Suppressor macrophage (primary cell): ENCODE data around the gene IL3.

Experiments used
- DNase-seq, 4 experiments: peaks; one replicate each; pipeline ENCODE4 v3.0.0-alpha.2; 2020 to 2022

Gene IL3

DNA sequence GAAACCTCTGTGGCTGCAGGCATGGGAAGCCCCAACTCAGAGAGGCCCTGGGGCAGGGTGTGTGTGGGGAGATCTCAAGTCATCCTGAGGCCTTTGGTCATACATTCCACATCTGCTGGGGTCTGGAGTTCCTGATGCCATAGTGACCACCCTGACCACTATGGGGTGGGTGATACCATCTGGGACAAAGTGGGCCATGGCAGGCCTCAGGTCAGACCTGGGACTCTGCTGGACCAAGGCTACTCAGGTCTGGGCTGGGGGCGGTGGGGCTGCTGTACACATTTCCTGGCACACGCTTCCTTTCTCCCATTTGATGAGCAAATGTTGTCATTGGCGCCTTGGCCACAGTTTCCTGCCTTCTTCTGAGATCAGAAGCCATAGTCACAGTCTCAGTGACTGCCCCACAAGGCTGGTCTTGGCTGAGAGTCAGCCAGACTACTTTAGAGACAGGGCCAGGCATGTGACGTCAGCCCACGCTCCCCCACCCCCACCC lies 33.9 kb upstream of the IL3 start:
- DNase-seq = no peak

DNA sequence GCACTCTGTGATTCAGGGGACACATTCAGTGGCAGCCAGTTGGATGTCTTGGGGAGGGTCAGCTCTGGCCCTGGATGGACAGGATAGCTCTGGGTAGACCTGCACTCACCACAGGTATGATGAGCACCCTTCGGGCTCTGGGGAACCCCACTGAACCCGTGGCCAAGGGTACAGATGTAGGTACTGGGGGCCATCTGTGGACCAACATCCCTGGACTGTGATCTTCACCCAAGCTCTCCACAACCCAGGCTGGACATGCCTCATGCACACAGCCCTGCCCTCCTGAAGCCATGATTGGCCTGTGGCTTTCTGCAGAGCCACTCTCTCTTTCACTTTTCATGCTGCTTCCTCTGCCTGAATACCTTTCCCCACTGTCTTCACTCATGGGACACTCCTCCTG lies 33.4 kb upstream of the IL3 start:
- DNase-seq = no peak

DNA sequence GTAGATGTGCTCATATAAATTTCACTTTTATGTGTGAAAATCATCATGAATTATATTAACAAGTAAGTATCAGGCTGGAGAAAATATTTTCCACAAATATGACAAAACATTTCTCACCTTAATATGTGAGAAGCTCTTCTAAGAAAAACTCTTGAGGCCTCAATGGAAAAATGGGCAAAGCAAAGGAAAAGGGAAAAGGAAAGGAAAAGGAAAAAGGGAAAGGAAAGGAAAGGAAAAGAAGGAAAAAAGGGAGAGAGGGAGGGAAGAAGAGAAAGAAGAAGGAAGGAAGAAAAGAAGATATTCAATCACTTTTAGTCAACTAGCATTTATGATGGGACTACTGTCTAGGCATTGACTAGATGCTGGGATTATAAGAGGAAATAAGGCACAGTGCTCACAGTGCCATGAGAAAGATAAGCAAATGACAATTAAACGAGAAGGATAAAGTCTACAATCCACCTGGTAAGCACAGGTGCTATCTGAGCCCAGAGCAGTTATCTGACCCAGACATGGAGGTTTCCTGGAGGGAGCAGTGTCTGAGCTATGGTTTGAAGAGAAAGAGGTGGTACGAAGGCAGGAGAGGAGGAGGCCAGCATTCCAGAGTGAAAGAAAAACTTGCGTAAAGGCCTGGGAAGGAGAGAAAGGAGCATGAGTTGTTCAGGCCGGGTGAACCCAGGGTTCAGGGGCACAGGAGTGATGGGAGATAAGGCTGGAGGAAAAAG lies 30.7 kb upstream of the IL3 start:
- DNase-seq = no peak

DNA sequence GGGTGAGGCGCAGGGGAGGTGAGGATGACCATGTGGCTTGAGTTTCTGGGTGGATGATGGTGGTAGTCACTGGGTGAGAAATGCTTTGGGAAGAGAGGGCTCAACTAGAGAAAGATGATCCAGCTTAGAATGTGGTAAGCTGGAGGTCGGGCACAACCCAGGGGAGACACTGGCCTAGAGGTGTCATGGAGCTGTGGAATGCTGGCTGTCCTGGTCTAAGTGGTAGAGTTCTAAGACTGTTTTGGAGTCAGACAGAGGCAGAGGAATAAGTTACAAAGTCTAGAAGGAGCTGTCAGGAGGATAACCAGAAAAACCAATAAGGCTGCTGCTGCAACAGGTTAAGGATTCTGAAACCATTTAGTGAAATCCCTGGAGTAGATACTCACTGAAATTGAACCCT lies 29.8 kb upstream of the IL3 start:
- DNase-seq = no peak

DNA sequence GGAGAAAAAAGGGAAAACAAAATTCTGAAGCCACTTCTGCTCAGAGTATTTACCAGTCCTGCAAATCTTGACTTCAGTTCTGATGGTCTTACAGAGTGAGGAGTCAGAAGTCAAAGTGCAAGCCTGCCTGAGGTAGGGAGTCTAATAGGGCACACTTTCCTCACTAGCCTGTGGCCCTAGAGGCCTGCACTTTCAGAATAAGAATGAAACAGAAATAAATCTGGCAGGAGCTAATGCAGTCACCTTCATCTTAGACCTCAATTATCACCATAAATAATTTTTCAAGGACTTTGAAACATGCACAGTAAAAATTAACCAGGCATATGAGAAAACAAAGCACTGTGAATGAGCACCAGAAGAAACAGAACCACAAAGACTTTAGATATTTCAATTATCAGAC lies 28.3 kb upstream of the IL3 start:
- no peak for DNase-seq

DNA sequence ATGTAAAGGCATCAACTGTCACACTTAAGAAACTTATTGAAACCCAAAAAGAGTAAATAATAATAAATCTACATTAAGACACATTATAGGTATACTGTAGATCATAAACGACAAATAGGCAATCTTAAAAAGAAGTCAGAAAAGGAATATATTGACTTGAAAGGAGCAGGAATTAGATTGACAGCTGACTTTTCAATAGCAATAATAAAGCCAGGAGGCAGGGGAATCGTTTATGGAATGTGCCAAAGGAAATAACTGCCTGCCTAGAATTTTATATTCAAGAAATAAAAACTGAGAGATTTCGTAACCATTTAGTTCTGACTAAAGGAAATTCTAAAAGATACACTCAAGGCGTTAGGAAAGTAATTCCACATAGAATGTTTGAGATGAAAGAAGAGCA lies 27.3 kb upstream of the IL3 start:
- no peak for DNase-seq

DNA sequence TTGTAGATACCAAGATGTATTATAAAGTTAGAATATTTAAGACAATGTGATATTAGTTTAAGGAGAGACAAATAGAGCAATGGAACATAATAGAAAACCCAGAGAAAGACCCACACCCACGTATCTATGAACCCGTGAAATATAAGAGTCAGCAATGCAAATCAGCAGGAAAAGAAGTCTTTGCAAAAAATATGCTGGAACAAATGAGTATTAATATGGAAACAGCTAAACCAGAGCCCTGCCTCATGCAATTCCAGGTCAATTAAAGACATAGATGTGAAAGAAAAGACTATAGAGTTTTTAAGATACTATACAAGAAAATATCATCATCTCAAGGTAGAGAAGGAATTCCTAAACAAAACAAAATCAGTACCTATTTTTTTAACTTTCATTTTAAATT lies 23.1 kb upstream of the IL3 start:
- no peak for DNase-seq

DNA sequence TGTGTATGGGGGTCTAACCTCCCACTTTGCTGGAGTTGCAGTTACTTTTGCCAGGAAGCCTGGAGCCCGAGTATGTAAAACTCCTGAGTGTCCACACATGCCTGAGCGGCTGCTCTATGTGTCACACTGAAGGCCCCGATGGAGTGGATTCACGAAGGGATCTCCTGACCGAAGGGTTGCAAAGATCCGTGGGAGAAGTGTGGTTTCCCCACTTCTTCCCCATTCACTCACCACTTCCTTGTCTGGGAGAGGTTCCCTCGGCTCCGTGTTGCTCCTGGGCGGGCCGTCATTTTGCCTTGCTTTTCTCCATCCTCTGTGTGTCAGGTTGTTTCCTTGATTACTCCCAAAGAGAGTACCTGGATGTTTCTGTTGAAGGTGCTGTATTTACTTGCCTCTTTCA lies 16.2 kb upstream of the IL3 start:
- DNase-seq = peak; percentile 85 to 93 (median 92)

DNA sequence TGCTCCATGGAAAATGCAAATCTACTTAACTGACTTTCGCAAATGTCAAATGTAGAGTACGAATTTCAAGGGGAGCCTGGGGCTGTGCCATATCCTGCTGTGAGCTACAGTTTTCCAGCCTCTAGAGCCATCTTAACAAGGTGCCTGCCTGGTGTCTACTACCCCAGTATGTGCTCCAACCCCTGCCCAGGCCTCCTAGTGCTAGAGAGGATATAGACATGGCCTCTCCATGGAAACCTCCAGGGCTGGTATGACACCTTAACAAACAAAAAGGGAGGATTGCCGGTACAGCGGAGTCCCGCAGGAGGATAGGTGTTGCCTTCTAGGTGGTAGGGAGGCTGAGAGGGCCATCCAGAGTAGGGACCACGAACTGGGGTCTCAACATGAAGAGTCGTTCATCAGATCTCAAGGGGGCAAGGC lies 13.6 kb upstream of the IL3 start:
- no peak for DNase-seq

DNA sequence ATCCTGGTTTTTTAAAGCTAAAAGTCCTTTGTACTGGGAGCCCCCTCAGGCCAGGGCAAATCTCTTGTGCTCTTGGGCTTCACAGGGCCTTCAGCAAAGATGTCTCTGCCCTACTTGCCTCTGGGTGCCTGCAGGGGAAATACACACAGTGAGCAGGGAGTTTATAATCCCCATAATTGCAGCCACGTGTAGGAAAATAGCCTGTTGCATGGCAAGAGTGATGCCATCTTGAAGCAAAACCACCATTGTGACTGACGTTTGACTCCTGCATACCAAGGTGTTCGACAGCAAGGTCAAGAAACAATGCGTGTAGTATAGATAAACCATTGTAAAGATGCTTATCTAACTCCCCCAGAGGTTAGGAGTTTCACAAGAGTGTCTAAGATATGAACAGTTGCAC lies 11.4 kb upstream of the IL3 start:
- no peak for DNase-seq

DNA sequence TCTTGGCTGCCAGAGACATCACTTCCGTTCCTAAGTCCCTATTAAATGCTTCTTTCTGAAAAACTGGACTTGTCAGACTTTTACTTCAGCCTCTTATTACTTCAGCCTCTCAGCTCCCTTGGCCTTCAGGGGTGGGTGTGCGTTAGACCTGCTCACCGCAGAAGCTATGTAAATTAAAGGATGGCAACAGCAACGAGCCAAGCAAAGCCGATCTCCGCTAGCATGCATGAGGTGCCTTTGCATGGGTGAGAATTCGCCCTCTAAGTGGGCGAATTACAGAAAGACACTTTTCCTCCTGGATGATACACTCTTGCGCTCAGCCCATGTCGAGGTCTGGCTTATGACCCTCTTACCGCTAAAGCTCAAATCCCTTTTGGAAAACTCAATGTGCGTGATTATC lies 10.9 kb upstream of the IL3 start:
- no peak for DNase-seq

DNA sequence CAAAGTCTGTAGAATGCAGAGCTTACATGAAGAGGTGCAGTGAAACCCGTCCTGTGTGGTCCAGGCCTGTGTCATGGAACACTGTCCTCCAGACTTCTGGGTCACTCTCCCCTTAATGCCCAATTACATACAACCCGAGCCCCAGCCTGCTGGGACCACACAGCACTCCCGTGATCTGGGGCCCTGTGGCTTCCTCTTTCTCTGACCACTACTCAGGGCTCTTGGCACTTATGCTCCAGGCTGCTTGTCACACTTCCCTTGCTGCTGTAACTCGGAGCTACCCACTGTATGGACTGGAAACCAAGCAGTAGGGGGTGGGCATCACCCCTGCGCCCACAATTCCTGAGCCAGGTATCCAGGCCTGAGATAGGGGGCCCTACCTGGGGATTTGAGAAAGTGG lies 10.3 kb upstream of the IL3 start:
- peak; percentile 88 to 93 (median 92) for DNase-seq

DNA sequence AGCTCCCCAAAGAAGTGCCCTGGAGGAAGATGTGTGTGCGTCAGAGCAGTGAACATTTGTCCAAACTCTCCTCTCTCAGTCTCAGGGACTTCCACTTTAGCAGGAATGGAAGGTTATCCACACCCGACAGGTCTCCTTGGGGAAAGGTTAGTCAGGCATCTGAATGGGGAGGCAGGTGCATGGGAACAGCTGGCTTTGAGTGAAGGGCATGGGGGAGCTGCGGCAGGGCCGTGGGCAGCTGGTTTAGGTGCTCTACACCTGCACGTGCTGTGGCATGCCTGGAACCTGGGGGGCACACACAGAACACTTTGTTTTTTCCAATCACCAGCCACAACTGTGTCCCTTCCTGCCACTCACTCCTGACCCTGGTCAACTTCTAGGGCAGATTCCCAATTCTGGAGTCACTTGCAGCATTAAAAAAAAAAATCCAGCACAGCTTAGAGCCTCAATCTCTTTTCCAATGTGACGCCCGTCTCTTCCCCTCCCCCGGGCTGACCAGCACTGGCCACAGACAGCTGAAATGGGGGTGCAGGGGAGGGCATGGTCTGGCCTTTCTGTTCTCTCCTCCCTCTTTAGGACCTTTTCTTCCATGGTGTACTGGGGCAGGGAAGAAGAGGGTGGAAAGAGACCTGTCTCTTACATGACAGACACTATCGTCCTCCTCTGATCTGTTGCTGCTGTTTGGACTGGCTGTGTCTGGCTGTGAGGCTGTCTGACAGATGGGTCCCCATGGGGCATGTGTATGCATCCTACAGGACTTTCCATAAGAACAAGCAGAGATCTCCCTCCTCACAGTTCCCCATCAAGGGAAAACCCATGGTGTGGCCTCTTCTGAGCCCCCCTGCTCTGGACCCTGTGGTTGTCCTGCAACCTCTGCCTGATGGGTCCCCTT lies 9.5 kb upstream of the IL3 start:
- DNase-seq = no peak

DNA sequence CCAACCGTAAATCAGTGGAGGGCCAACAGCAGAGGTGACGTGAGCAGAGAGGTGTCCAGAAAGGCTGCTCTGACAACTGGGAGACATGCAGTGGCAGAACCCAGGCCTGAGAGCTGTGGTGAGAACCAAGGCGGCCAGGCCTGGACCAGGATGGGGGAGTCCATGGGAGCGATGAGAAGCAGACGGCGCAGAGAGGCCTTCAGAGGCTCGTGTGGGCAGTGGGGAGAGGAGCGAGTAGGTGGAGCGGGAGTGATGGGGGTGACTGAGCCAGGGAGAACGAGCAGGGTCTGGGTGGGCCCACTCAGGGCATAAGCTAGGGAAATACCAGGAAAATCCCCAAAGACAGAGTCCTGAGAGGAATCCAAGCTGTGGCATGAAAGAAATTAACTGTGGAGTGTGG lies 7.9 kb upstream of the IL3 start:
- no peak for DNase-seq

DNA sequence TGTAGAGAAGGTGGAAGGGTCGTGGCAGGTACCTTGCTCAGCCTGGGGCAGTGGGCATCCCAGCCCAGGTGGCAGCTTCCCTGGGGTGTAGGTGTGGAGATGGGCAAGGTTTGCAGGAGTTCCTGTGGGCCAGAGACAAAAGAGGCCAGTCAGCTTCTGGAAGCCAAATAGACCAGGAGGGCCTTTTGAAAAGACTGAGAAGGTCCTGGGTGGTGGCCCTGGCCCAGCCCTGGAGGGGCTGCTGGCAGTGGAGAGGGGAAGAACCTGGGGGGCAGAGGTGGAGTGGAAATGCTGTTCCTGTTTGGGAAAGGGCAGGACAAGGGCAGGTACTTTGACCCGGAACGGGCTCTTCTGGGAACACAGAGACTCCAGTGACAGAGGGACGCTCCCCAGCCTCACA lies 7.0 kb upstream of the IL3 start:
- DNase-seq = no peak

DNA sequence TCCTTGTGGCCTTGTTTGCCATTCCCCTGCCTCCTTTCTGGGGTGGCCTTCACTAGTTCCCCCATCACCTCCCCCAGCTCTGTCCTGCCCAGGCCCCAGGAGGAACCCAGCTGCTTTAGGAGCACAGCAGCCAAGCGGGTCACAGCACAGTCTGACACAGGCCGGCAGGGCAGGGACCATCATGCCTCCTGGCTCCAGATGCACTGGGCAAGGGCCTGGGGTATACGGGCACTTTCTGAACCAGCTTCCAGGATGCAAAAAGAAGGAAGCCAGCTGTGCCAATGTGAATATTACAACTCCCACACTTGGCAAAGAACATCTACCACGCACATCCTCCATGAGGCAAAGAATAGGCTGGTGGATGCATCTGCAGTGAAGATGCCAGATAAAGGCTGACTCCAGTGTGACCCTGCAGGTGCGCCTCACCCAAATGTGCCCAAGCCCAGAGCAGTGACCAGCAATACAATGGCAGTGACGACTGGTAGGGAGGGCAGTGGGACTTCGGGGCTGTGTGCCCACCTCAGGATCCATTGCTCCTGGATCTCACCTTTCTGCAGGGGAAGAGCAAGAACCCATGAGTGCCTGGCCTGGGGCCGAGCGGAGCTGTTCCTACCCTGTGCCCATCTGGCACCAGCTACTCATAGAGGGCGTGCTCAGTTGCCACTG lies 6.3 kb upstream of the IL3 start:
- no peak for DNase-seq

DNA sequence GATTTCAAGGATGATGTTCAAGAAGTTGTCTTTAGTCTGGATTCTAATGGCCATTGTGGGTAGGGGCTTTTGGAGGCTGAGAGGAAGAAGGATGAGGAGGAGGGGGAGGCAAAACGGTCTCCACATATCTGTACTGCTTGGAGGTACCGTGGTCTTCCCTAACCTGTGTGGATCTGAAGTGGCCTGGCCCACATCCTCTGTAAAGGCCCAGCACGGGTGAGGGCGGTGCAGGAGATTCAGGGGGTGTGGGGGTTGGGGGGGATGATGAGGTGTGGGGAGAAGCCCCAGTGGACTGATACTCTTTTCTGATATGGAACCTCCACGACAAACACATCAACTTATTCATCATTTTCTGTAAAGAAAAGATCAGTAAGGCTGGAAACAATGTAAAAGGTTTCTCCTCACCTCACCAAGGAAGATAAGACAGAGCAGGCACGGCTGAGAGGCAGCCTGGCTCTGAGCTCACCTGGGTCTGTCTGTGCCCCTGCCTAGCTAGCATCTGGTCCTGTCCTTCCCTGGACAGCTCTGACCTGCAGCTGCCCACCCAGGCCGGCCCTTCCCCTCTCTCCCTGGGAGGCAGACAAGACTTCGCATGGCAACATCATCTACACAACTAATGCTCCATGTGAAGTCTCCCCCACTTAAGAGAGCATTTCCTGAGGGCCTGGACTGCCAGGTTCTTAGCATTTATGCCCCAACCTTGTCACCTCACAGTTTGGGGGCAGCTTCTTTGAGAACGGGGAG lies 5.6 kb upstream of the IL3 start:
- no peak for DNase-seq

DNA sequence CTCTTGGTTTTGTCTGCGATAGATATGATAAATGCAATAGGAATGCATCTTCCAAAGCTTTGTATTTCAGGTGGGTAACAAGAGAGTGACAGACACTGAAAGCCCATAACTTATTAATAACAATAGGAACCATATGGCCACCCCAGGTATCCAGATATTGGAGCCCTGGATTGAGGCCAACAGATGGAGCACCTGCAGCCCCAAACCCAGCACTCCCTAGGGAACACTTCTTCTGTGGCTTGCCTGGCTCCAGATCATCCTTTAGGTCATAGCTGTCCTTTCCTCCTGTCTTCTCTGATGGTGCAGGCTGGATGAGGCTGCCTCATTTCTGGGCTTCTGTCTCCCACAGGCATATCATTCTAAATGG lies 5.0 kb upstream of the IL3 start:
- no peak for DNase-seq

DNA sequence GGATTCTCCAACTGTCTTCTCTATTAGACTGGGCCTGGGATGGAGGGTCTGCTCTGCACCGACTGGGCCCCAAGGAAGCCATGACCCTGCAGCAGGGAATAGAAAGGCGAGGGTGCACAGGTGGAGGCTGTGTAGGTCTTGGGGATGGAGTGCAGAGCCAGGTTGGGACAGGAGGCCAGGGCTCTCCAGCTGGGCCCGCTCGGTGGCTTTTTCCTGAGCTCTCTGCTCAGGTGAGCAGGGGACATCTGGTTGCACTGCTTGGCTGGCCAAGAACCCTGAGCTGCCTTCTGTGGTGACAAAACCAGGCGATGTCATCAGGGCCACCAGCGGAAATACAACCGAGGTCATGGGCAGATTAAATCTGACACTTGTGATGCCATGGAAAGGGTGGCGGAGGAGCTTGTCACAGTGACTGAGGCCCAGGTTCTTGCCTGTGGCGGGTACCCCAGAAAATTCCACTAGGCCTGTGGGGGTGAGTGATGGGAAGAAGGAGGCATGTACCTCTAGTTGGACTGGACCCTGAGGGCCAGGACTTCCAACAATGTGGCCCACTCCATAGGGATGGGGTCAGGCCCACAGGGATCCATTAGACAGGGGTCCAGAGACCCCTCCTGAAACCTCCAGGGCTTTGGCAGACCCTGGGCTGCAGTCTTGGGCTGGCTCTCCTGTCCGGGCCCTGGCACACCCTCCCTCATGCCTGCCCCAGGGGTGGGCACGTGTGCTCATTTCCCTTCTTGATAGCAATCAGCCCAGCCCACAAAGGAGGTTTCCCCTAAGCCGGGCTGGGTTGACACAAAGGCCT lies 4.4 kb upstream of the IL3 start:
- no peak for DNase-seq

DNA sequence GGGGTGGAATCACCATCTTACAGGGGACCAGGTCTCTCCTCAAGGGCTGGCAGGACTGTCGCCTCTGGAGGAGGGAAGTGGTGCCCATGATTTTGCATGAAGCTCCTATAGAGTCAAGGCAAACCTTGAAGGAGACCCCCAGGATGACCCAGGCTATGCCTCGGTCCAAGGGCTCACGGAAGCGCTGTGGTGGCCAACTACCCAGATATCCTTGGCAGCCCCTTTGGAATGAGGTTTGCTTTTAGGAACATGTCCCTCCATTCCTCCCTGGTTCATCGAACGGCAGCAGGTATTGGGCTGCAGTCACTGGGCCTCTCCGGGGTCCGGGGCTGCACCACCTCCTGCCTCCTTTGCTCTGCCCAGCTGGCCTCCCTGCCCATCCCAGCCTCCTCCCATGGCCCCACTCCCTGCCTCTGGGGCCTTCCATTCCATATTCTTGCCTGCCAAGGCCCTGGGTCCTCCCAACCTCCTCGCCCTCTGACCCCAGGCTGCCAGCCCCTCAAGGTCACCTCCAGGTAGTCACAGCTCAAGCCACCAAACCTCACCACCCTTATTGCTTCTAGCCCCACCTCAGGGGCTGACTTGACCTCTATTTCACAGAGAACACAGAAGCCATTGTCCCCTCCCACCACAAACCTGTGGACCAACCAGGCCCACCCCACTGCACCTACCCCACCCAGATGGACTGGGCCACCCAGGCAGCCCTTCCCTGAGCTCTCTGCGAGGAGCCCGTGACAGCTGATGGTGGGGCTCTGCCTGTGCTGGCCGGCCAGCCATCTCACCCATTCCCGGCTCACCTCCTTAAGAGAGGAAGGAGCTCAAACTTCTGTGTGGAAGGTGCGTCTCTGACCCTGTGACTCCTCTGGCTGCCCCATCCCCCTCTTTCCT lies 3.6 kb upstream of the IL3 start:
- DNase-seq = no peak
